GF-D8 (cell line): ENCODE measurements around the gene AHDC1.
A peak's percentile ranks its signal among the peaks of the same experiment; 100 is the strongest.
"Not testable (repeated sequence)": the region's sequence is repeated elsewhere in the genome, so short reads cannot be mapped to it uniquely, and the experiment has no call there.

Experiments
- DNase-seq: peaks from one replicate; lab custom pipeline; 2025; lab: John Stamatoyannopoulos, UW

AHDC1 gene

DNA sequence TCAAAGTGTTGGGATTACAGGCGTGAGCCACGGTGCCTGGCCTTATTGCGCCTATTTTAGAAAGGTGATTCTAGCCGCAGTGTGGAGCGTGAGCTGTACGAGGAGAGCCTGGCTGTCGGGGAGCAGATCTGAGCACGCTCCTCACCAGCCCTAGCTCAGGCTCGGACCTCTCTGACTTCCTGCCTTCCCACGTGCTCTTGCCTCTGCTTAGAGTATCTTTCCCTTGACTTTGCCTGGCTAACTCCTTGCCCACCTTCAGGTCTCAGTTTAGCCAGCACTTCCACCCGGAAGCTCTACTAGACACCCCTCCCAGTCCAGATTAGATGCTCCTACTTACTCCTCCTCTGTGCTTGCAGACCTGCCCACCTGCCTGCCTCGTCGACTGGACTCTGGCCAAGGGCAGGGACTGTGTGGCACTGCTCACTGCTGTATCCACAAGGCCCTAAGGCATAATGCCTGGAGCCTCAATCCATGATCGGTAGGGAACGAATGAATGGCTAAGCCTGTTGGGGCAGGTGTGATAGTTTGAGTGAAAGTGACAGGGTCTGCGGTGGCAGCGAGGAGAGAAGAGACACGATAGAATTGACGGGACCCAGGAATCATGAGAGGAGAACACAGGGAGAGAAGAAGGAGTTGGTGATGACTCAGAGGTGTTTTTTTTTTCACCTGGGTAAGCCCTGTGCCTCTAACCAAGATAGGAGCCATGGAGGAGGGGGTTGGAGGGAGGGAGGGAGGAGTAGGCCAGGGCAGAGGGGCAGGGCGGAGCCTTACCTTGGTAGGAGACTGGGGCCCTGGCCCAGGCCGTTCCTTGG, 85.8 kb downstream of the AHDC1 start:
- DNase-seq, result no peak

DNA sequence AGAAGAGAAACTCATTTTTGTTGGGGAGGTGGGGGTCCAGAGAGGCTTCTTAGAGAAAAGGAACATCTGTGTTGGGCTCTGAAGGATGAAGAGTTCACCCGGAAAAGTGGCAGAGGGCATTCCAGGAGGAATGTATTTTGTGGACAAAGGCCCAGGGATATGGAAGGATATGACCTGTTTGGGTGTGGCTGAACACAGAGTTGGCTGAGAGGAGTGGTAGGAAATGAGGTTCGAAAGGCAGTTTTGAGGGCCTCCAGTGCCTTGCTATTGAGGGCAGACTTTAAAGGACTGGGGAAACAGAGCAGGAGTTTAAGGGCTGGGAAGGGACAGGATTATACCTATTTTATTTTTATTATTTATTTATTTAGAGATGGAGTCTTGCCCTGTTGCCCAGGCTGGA, 86.6 kb downstream of the AHDC1 start:
- DNase-seq, result no peak

DNA sequence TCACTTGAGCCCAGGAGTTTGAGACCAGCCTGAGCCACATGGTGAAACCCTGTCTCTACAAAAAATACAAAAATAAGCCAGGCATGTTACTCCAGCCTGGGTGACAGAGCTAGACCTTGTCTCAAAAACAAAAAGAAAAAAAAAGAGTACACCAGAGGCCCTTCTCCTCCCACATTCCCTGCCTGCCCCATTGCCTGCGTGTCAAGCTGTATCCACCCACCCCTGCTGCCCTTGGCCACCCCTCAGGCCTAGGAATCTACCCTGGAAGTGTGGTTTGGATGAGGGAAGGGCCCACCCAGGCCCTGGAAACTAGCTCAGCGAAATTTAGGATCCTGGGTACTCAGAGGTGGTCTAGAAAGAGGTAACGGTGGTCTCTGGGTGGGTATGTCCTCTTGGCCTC, 88.3 kb downstream of the AHDC1 start:
- DNase-seq, result no peak

DNA sequence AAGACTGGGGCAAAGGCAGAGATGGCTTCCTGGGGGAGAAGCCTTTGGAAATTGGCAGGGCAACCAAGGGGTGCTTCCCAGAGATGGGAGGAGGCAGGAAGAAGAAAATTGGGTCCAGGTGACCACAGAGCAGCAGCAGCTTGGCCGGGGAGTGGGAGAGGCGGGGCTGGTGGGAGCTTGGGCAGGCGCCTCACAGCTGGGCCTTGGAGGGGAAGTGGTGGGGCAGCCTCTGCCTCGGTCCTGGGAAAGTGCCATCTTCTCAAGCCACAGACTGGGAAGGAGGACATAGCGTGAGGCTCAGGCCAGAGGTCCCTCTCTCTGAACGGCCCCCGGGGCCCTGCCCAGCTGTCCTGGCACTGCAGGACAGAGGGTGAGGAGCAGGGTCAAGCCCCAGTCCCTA, 90.0 kb downstream of the AHDC1 start:
- DNase-seq, result peak; percentile 30

GRCh38 chr1:27513528-27513927, 90.4 kb downstream of the AHDC1 start:
- DNase-seq, result no peak

- DNase-seq, result no peak
These were observed 94.5 kb downstream of the AHDC1 start for GRCh38 chr1:27509127-27510080.

- DNase-seq, result no peak
These were observed 95.8 kb downstream of the AHDC1 start for GRCh38 chr1:27507960-27508665.

DNA sequence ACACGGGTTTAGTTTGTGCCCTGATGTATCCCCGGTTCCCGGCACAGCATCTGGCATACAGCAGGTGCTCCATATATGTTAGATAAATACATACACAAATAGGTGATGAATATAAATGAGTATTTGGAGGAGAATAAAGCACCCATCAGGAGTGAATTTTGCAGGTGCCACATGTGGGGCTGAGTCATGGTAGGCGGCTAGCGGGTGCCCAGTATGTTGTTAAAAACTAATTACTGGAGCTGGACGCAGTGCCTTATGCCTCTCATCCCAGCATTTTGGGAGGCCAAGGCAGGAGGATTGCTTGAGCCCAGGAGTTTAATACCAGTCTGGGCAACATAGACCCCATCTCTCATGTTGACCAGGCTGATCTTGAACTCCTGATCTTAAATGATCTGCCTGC, 97.2 kb downstream of the AHDC1 start:
- DNase-seq, result no peak

GRCh38 chr1:27505420-27505680, 98.6 kb downstream of the AHDC1 start:
- DNase-seq, result no peak

GRCh38 chr1:27504588-27505419, 99.1 kb downstream of the AHDC1 start:
- DNase-seq, result no peak

- DNase-seq, result no peak
These were observed 99.9 kb downstream of the AHDC1 start for GRCh38 chr1:27503844-27504587.

DNA sequence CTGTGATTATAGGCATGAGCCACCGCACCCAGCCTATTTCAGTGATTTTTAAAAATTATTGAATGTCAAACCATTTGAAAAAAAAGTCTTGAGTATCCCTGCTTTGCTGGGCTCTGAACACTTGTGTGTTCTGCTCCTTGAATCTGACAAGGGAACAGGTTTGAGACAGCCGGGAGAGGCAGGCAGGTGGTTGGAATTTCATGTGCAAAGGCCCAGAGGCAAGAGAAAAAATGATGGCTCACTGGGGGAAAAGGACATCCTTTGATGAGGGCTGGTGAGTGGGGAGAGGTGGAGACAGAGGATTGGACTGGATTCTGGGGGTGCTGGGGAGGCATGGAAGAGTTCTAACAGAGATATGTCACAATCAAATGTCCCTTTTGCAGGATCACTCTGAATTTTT, 100.9 kb downstream of the AHDC1 start:
- no peak for DNase-seq

DNA sequence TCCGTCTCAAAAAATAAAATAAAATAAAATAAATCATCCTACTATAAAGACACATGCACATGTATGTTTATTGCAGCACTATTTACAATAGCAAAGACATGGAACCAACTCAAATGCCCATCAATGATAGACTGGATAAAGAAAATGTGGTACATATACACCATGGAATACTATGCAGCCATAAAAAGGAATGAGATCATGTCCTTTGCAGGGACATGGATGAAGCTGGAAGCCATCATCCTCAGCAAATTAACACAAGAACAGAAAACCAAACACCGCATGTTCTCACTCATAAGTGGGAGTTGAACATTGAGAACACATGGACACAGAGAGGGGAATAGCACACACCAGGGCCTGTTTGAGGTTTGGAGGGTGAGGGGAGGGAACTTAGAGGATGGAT, 102.8 kb downstream of the AHDC1 start:
- DNase-seq, result not testable (repeated sequence)

GRCh38 chr1:27499142-27499541, 104.8 kb downstream of the AHDC1 start:
- DNase-seq, result no peak

GRCh38 chr1:27496604-27497155, 107.3 kb downstream of the AHDC1 start:
- DNase-seq, result no peak

DNA sequence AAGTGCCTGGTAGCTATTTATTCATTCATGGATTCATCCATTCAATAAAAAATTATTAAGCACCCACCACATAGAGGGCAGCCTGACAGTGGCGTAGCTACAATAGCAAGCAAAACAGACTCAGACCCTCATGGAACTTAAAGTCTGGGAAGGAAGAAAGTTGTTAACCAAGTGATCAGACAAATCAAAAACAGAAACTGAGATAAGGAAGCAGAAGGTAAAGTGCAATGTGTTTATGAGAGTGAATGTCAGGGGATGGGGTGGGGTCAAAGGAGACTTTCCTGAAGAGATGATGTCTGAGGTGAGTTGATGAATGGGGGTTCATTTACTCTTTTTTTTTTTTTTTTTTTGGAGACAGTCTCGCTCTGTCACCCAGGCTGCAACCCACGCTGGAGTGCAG, 111.1 kb downstream of the AHDC1 start:
- DNase-seq, result no peak

DNA sequence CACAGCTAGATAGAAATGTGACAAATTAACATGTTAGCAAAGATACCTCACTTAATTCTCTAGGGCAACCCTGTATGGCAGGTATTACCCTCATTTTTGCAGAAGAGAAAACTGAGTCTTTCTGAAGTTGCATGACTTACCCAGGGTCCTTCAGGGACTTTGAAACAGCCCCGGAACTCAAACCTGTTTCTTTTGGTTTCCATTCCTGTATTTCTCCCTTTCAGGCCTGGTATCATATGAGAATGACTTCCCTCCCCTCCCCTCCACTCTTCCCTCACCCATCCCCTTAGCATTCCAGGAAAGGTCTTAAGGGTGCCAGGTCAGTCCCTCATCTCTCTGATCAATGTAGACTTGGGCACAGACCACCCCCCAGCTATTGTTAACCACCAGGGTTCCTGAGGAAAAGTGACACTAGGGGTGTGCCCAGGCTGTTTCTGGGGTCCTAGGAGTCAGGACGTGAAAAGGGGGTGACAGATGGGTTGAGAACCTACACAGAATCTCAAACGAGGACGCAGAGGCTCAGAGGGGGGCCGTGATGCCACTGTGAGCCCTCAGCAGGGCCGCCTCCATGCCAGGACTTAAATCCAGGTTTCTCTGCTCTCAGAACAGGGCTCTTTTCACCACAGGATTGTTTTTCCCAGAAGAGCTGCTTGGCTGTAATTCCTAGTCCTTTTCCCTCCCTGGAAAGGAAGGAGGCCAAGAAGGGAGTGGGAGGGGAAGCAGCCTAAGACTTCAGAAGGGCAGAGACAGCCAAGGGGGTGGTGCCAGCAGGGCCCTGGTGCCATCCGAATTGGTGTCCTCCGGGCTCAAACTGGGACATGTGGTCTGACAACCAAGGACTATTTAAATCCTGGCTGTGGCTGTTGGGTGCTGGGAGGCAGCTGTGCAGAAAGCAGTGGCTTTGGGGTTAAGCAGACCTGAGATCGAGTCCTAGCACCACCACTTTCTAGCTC, 111.9 kb downstream of the AHDC1 start:
- no peak for DNase-seq

- DNase-seq, result peak; percentile 90
These were observed 113.8 kb downstream of the AHDC1 start, which contains the start of gene WASF2 for GRCh38 chr1:27489973-27490741. TSS of gene WASF2 (minus strand) at chr1:27490167. CDS start at chr1:27428890, 61,277 bp downstream.

GRCh38 chr1:27489501-27489972, 114.4 kb downstream of the AHDC1 start:
- DNase-seq, result no peak
